Activated T-helper 17 cell treated with anti-CD3 and anti-CD28 coated beads, Interleukin-2, amount 50 U/mL, for 72 hours (primary cell): ENCODE data around the gene PKP2. TPM values are rescaled to one million over a fixed set of nuclear protein-coding genes. Genes with fewer than 3 reads are reported as not detected.
"Not testable (repeated sequence)": the region's sequence is repeated elsewhere in the genome, so short reads cannot be mapped to it uniquely, and the experiment has no call there.

ENCODE experiments used
- ATAC-seq: fragments of 150-1000 bp; cut with Tn5 transposase; replicated peaks from 2 replicates; pipeline ENCODE4 v1.10.0; 2021; ENCODE audit warnings: mild to moderate bottlenecking, moderate library complexity
- H3K27ac Mint-ChIP-seq: one replicate; pipeline ENCODE4 v1.8.0; 2022; ENCODE audit warnings: mixed read lengths
- H3K27me3 Mint-ChIP-seq: one replicate; pipeline ENCODE4 v1.8.0; 2022; ENCODE audit warnings: mixed read lengths
- H3K36me3 Mint-ChIP-seq: one replicate; pipeline ENCODE4 v1.8.0; 2022; ENCODE audit warnings: low read depth, mild to moderate bottlenecking, mixed read lengths
- H3K4me1 Mint-ChIP-seq: one replicate; pipeline ENCODE4 v1.8.0; 2022; ENCODE audit warnings: mixed read lengths
- H3K4me3 Mint-ChIP-seq: one replicate; pipeline ENCODE4 v1.8.0; 2022; ENCODE audit warnings: mild to moderate bottlenecking, mixed read lengths
- H3K9me3 Mint-ChIP-seq: one replicate; pipeline ENCODE4 v1.8.0; 2022; ENCODE audit warnings: mixed read lengths
- total RNA-seq, 2 donors: library from RNA; stranded (reverse); gene quantifications; one replicate each; pipeline ENCODE4 v1.2.3, GENCODE V29; 2022

Gene PKP2
- total RNA-seq, 2 donors from 2014 or later: not detected

DNA sequence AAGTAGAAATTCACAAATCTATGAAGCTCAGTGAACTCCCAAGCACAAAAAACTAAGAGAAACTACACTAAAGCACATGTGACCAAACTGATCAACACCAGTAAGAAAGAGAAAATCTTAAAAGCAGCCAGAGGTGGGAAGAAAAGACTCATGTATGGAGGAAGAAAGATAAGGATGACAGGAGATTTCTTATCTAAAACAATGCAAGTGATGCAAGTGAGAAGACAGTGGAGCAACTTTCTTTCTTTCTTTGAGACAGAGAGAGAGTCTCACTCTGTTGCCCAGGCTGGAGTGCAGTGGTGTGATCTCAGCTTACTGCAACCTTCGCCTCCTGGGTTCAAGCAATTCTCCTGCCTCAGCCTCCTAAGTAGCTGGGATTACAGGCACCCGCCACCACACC, 34.9 kb downstream of the PKP2 start:
- ATAC-seq, H3K9me3 Mint-ChIP-seq, H3K27ac Mint-ChIP-seq, H3K27me3 Mint-ChIP-seq, H3K4me1 Mint-ChIP-seq, H3K4me3 Mint-ChIP-seq, H3K36me3 Mint-ChIP-seq: not testable (repeated sequence)

DNA sequence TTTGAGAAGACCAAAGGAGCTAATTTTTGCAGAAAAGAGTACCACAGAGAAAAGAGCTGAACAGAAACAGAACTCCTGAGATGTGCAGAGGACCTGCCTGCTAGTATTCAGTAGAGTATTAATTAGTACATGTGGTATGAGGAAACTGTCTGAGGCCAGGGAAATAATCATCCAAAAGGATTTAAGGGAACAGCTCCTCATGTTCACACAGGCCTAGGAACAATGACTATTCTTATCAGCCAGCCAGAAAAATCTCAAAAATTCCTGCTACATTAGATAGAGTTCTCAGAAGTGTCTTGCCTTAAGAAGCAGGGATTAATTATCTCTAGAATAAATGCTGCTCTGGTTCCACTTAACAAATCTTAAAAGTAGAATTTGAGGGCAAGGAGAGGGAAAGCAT, 36.4 kb downstream of the PKP2 start:
- no peaks in the 10 kb centered on the region for H3K36me3 Mint-ChIP-seq
- no peaks in the 10 kb centered on the region for H3K4me1 Mint-ChIP-seq
- no peaks in the 10 kb centered on the region for H3K9me3 Mint-ChIP-seq
- H3K27me3 Mint-ChIP-seq: peaks cover 8% of the 10 kb centered on the region
- H3K4me3 Mint-ChIP-seq: no peak overlapping the region
- no peak for ATAC-seq
- H3K27ac Mint-ChIP-seq: no peak overlapping the region

GRCh38 chr12:32859389-32859788, 37.2 kb downstream of the PKP2 start:
- no peak for ATAC-seq

GRCh38 chr12:32854716-32855115, 41.9 kb downstream of the PKP2 start:
- Mint-ChIP-seq H3K4me1 (no peaks in the 10 kb centered on the region), H3K4me3 (no peak overlapping the region), H3K9me3 (no peaks in the 10 kb centered on the region), H3K27me3 (peaks cover 11% of the 10 kb centered on the region), H3K36me3 (no peaks in the 10 kb centered on the region), H3K27ac (no peak overlapping the region)
- ATAC-seq: no peak

More at GRCh38 chr12:32859389-32859788, 37.2 kb downstream of the PKP2 start:
- Mint-ChIP-seq H3K27ac (no peak overlapping the region), H3K4me3 (no peak overlapping the region), H3K9me3 (no peaks in the 10 kb centered on the region), H3K4me1 (no peaks in the 10 kb centered on the region), H3K36me3 (no peaks in the 10 kb centered on the region), H3K27me3 (peaks cover 8% of the 10 kb centered on the region)

- no peak overlapping the region for H3K4me3 Mint-ChIP-seq
- H3K27me3 Mint-ChIP-seq: peaks cover 11% of the 10 kb centered on the region
- no peak for ATAC-seq
- H3K27ac Mint-ChIP-seq: no peak overlapping the region
- no peaks in the 10 kb centered on the region for H3K9me3 Mint-ChIP-seq
- H3K36me3 Mint-ChIP-seq: no peaks in the 10 kb centered on the region
- H3K4me1 Mint-ChIP-seq: no peaks in the 10 kb centered on the region
Measured at GRCh38 chr12:32854097-32854496, 42.5 kb downstream of the PKP2 start.

DNA sequence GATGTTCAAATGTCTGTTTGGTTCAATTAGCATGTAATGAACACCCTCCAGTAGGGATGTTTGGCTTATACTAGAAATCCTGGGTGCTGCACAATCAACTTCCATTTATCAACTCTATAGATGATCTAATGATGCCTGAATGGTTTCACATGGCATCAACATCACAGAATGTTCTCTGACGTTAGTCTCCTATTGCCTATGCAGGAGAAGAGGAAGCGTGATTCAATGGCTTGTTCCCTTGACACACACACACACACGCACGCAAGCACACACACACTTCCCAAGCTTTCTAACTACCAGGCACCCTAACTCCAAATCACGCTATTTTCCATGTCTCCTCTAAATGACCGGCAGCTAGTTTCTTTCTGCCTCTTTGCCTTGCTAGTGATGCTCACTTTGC, 49.3 kb downstream of the PKP2 start:
- Mint-ChIP-seq H3K27me3 (peaks cover 8% of the 10 kb centered on the region), H3K4me3 (no peak overlapping the region), H3K36me3 (no peaks in the 10 kb centered on the region), H3K27ac (no peak overlapping the region), H3K9me3 (no peaks in the 10 kb centered on the region), H3K4me1 (no peaks in the 10 kb centered on the region)
- ATAC-seq: no peak

DNA sequence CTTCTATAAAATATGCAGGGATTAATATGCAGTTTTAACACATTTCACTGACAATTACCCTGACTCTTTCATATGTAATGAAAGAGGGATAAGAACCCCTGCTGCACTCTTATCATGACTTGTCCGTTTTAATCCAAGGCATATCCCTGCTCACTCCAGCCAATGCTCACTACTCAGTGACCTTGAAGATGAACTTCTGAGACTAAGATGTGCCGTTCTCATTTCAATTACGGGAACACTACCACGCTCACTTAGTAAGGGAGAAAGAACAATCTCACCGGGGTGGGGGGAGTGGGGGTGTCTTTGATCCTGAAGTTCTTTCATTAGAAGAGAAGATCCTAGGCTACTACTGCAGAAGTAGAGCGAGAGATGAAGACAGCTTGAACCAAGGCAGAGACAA, 50.5 kb downstream of the PKP2 start:
- no peak for ATAC-seq
- H3K4me3 Mint-ChIP-seq: no peak overlapping the region

DNA sequence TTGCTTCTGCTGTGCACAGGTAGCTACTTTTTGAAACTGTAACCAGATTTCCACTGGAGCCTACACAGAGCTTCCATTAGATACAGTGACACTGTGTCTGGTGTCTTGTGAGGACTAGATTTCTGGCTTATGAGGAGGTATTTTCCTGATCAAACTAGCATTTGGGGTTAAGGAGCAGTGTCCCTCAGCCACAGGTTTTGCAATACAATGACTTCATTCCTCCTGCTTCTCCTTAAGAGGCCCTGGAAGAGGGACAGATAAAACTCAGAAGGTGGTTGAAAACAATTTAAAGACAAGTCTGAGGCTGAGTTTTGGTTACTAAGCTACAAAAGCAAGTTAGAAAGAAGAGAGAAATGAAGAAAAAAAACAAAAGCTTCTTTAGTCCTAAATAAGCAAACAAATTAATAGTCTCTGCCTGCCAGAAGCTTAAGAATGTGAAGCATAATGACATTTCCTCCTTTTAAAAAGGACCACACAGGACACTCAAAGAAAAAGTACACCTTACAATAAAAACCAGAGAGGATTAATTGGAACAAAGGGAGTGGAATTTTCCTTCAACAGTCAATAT, 53.0 kb downstream of the PKP2 start:
- peaks cover 4% of the 10 kb centered on the region for H3K27me3 Mint-ChIP-seq
- no peak overlapping the region for H3K4me3 Mint-ChIP-seq
- no peak overlapping the region for H3K27ac Mint-ChIP-seq
- ATAC-seq: no peak
- H3K4me1 Mint-ChIP-seq: no peaks in the 10 kb centered on the region
- no peaks in the 10 kb centered on the region for H3K36me3 Mint-ChIP-seq
- H3K9me3 Mint-ChIP-seq: no peaks in the 10 kb centered on the region

More for the DNA sequence above, 50.5 kb downstream of the PKP2 start:
- no peak overlapping the region for H3K27ac Mint-ChIP-seq
- H3K4me1 Mint-ChIP-seq: no peaks in the 10 kb centered on the region
- H3K9me3 Mint-ChIP-seq: no peaks in the 10 kb centered on the region
- no peaks in the 10 kb centered on the region for H3K36me3 Mint-ChIP-seq
- H3K27me3 Mint-ChIP-seq: peaks cover 4% of the 10 kb centered on the region

DNA sequence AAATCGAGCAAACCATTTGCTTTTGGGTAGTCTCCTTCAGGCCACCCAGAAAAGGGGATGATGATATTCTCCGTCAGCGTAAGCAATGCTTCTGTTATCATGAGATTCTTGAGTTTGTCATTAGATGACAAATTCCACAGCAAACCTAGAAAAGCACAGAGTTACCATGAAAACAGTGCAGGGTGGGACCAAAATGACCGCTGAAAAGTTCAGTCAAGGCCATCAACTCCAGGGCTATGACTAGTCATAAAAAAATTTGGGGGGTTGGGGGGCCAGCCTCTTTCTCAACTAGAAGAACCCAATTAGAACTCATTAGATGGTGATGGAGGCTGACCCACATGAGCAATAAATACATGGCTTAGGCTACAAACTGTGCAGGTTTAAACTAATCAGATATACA, 55.5 kb downstream of the PKP2 start:
- no peaks in the 10 kb centered on the region for H3K4me1 Mint-ChIP-seq
- no peaks in the 10 kb centered on the region for H3K36me3 Mint-ChIP-seq
- no peak overlapping the region for H3K4me3 Mint-ChIP-seq
- ATAC-seq: no peak
- H3K9me3 Mint-ChIP-seq: no peaks in the 10 kb centered on the region
- H3K27ac Mint-ChIP-seq: no peak overlapping the region
- no peaks in the 10 kb centered on the region for H3K27me3 Mint-ChIP-seq

DNA sequence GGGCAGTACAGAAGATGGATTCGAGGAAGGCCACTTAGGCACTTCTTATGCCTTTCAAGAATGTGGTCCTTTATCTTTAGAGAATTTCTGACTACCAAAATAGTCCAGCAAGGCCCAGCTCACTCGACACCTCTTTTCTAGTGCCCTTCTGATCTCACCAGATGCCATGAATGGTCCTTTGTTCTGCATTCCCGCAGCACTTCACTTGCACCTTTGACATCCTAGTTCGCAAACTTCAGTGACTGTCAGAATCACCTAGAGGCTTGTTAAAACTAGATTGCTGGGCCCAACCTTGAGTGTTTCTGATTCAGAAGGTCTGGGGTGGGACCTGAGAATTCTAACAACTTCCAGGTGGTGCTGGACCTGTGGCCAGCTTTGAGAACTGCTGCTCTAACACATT, 56.7 kb downstream of the PKP2 start:
- no peaks in the 10 kb centered on the region for H3K36me3 Mint-ChIP-seq
- no peaks in the 10 kb centered on the region for H3K27me3 Mint-ChIP-seq
- no peaks in the 10 kb centered on the region for H3K4me1 Mint-ChIP-seq
- ATAC-seq: no peak
- no peaks in the 10 kb centered on the region for H3K9me3 Mint-ChIP-seq
- no peak overlapping the region for H3K27ac Mint-ChIP-seq
- H3K4me3 Mint-ChIP-seq: no peak overlapping the region

DNA sequence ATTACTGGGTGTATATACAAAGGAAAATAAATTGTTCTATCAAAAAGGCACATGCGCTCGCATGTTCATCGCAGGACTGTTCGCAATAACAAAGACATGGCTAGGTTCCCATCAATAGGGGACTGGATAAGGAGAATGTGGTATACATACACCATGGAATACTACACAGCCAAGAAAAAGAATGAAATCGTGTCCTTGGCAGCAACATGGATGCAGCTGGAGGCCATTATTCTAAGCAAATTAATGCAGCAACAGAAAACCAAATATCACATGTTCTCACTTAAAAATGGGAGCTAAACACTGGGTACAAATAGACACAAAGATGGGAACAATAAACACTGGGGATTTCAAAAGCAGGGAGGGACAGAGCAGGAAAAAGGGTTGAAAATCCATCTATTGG, 58.6 kb downstream of the PKP2 start:
- no peaks in the 10 kb centered on the region for H3K4me1 Mint-ChIP-seq
- ATAC-seq: no peak
- H3K27ac Mint-ChIP-seq: no peak overlapping the region
- H3K36me3 Mint-ChIP-seq: no peaks in the 10 kb centered on the region
- no peaks in the 10 kb centered on the region for H3K27me3 Mint-ChIP-seq
- no peaks in the 10 kb centered on the region for H3K9me3 Mint-ChIP-seq
- H3K4me3 Mint-ChIP-seq: no peak overlapping the region

DNA sequence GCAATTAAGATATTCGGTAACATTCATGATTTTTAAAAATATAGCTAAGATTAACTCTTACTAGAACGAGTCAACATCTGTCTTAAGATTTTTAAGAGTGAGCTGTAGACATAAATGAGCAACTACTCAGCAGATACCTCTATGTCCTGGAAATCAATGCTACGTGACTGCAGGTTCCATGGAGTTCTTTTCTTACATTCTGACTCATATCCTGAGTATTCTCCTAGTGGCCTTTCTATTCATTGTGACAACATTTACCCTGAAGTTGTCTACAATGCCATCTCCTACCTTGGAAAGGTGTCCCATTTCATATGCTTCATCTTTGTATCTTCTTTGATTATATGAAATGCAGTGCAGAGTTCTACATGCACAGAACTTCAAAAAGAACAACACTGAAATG, 59.9 kb downstream of the PKP2 start:
- no peak overlapping the region for H3K4me3 Mint-ChIP-seq
- H3K4me1 Mint-ChIP-seq: no peaks in the 10 kb centered on the region
- no peak for ATAC-seq
- H3K9me3 Mint-ChIP-seq: no peaks in the 10 kb centered on the region
- no peaks in the 10 kb centered on the region for H3K36me3 Mint-ChIP-seq
- no peak overlapping the region for H3K27ac Mint-ChIP-seq
- H3K27me3 Mint-ChIP-seq: no peaks in the 10 kb centered on the region

DNA sequence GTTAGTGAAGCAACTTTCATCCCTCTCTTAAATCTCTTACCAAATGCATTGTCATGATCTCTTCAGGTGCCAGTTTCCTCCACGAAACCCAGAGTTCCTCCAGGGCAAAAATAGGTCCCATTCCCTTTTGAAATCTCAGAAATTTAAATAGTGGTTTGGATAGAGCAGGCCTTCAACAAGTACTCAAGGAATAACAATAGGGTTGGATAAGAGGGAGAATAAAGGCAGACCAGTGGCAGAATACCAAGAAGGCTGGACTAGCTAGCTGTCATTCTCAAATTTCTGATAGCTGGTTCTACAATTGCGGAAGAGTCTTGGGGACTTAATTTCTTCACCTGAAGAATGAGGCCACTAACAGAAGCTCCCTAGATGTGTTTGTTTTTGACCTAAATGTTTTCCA, 62.5 kb downstream of the PKP2 start:
- H3K27me3 Mint-ChIP-seq: no peaks in the 10 kb centered on the region
- ATAC-seq: no peak
- no peak overlapping the region for H3K27ac Mint-ChIP-seq
- no peaks in the 10 kb centered on the region for H3K4me1 Mint-ChIP-seq
- no peaks in the 10 kb centered on the region for H3K9me3 Mint-ChIP-seq
- H3K4me3 Mint-ChIP-seq: no peak overlapping the region
- no peaks in the 10 kb centered on the region for H3K36me3 Mint-ChIP-seq

GRCh38 chr12:32828552-32828951, 68.0 kb downstream of the PKP2 start:
- no peaks in the 10 kb centered on the region for H3K9me3 Mint-ChIP-seq
- no peaks in the 10 kb centered on the region for H3K4me1 Mint-ChIP-seq
- H3K36me3 Mint-ChIP-seq: no peaks in the 10 kb centered on the region
- H3K4me3 Mint-ChIP-seq: no peak overlapping the region
- ATAC-seq: no peak
- H3K27me3 Mint-ChIP-seq: peaks cover 3% of the 10 kb centered on the region
- no peak overlapping the region for H3K27ac Mint-ChIP-seq

DNA sequence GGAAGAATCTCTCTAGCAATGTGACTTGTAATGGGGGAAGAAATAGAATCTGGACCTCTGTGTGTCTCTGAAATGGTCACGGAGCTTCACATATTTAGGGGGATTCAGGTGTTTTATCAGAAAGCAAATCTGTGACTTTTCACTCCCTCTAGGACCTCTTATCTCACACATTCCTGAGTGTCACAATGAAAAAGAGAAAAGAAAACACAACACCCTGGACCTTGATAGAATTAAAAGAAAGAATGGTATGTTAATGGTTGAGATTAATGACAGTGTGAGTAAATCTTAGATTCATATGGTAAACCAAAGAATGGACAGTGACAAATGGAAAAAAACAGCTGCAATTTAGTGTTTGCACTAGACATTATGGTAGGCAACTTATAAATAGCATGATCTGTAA, 68.5 kb downstream of the PKP2 start:
- H3K4me3 Mint-ChIP-seq: no peak overlapping the region
- peaks cover 3% of the 10 kb centered on the region for H3K27me3 Mint-ChIP-seq
- no peaks in the 10 kb centered on the region for H3K9me3 Mint-ChIP-seq
- H3K36me3 Mint-ChIP-seq: no peaks in the 10 kb centered on the region
- no peak overlapping the region for H3K27ac Mint-ChIP-seq
- no peak for ATAC-seq
- no peaks in the 10 kb centered on the region for H3K4me1 Mint-ChIP-seq

DNA sequence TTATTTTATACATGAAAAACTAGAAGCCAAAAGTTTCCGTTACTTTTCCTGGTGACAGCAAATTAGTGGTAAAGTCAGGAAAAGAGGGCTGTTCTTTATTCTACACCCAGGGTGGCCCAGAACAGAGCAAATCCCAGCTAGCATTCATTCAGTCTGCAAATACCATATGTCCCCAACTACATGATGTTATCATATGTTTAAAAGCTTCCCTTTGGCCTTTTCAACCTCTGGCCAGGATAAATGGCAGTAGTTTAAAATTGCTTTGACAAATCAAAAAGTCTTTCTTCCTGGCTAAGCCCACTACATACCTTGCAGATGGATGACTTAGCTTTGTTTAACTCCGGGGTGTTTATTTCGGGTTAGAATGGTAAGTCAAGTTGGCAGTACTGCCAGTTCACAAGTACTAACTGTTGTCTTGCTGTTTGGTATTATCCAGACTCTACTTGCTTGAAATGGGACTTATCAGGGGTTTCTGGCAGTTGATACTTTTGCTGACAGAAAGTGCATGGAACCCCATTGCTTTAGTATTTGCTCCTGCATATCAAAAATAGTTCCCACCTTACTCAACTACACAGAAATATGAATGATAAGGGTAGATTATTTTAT, 69.7 kb downstream of the PKP2 start:
- no peaks in the 10 kb centered on the region for H3K9me3 Mint-ChIP-seq
- ATAC-seq: no peak
- H3K27me3 Mint-ChIP-seq: peaks cover 3% of the 10 kb centered on the region
- H3K27ac Mint-ChIP-seq: no peak overlapping the region
- H3K36me3 Mint-ChIP-seq: no peaks in the 10 kb centered on the region
- H3K4me1 Mint-ChIP-seq: no peaks in the 10 kb centered on the region
- H3K4me3 Mint-ChIP-seq: no peak overlapping the region
